ENCODE measurements around the gene ABI3BP.

Gene ABI3BP

DNA sequence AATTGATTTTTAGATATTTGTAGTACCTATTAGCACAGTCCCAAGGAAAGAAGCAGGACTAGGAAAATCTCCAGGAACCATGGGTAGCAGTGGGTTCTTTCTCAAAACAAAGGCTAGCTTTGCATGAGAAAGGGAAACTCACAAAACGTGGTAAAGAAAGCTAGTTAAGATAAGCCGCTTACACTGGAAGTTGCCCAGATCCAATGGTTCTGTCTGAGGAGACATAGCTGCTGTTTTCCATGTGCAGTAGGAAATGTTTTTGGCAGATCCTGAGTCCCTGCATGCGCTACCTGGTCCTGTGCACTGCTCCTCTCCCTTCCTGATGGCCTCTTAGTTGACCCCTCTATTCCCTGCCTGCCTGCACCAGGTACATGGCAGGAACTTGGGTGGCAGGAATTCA, 223.5 kb downstream of the ABI3BP start:
- DNase-seq (ENCODE audit: low spot score): no peak

GRCh38 chr3:100766069-100766468, 227.2 kb downstream of the ABI3BP start:
- DNase-seq (ENCODE audit: low spot score): no peak

- DNase-seq (ENCODE audit: low spot score): no peak
Observed at GRCh38 chr3:100765437-100765975, 227.7 kb downstream of the ABI3BP start.

DNA sequence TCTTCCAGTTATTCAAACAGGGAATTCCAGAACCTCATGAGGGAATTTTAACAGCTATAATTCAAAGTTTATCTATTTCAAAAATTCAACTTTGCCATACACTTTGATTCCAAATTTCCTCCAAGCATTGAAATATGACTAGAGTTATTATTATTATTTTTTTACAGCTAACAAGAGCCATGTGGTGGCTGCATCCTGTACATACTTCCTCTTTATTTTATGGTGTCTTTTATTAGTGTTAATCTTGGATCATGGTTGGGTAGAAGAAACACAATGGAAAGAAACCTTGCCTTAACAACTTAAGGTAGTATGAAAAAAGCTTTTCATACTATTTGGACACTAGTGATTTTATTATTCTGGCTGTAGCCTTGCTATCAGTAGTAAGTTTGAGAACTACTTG, 231.3 kb downstream of the ABI3BP start:
- DNase-seq (ENCODE audit: low spot score): no peak

DNA sequence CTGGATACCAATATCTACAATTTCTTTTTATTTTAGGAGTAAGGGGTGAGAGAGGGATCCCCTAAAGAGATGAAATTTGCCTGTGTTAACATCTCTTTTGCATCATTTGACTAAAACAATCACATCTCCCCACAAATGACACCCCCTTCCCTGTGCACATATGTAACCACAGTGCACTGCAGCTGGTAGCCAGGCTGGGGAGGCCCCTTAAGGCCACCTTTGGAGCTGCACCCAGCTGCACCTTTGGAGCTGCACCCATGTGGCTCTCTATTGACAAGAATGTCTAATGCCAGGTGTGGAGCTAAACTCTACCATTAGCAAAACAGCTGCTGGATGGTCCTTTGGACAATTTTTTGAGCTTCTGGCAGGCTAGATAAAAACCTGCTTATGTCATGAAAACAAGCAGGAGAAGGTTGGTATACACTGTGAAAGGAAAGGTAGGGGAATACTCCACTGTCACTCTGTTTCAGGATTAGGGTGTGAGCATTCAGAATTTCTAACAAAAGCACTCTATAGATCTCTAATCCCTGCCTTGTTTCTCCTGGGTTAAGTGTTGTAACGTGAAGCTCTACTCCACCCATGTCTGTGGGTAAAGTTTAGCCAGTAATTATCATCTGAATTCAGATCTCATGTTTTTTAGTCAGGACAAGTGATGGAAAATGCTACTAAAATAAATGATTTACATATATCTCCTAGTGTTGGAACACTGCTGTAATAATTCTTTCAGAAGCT, 231.8 kb downstream of the ABI3BP start:
- no peak for DNase-seq (ENCODE audit: low spot score)

DNA sequence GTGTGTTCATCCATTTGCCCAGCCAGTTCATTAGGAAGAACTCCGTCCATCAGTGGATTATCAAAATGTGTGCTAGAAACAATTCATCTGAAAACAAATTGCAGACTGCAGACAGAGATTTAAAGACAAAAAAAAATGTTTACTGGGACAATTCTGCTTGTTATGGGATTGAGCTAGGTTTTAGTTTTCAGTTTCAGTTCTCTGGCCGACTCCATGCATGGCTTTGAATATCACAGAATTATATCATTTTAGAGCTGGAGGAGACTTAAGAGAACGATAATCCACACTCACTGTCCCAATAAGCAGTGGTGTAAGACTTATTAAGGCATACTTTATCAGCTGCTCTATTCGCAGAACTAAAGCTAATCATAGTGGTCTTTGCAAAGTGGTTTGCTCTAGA, 232.8 kb downstream of the ABI3BP start:
- DNase-seq (ENCODE audit: low spot score): no peak

DNA sequence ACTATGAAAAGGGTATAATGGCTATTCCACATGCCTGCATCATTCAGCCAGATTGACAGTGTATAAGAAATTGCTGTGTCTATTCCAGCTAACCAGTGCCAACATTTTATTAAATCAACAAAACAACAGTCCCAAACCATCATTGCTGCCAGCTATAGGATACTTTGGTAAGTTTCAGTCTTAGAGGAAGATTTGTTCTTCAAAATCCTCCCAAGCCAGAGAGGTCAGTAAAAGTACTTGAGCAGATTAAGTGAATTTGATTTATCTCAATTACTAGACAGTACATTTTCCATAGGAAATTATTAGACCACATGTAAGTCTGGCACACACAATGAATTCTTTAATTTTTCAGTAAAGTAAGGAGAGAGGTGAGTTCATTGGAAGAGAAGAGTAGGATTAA, 233.3 kb downstream of the ABI3BP start:
- DNase-seq (ENCODE audit: low spot score): no peak

GRCh38 chr3:100759159-100759558, 234.1 kb downstream of the ABI3BP start:
- no peak for DNase-seq (ENCODE audit: low spot score)

- DNase-seq (ENCODE audit: low spot score): no peak
Observed at GRCh38 chr3:100756441-100756840, 236.8 kb downstream of the ABI3BP start.

DNA sequence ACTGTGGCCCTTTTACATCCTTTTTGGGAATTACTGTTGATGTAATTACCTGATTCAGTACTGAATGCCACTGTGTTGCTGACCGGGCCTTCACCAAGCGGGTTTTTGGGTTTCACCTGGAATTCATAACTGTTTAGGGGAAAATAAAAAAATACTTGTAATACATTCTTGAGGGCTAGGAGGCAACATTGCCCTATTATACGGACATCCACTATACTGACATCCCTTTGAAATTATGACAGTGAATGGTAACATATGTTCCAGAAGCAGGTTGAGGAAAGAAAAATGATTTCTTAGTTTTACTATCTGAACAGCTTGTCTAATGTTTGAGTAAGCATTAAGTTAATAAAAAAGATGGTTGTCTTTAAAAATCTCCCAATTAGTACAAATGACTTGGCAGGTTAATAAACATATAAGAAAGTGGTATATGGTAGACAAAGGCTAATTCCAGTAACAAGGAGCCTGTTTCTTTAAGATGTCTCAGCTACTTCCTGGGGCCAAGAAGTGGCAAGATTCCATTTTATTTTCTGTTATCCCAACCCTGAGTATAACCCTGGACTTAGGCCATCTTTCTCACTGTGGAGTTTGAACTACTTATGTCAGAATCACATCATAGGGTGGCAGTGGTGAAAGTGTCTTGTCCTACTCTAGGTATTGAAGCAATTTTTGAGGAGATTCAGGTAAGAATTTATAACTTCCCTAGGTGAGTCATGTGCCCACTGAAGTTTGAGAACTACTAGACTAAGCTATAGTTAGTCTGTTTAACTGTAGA, 238.5 kb downstream of the ABI3BP start:
- DNase-seq (ENCODE audit: low spot score): no peak

DNA sequence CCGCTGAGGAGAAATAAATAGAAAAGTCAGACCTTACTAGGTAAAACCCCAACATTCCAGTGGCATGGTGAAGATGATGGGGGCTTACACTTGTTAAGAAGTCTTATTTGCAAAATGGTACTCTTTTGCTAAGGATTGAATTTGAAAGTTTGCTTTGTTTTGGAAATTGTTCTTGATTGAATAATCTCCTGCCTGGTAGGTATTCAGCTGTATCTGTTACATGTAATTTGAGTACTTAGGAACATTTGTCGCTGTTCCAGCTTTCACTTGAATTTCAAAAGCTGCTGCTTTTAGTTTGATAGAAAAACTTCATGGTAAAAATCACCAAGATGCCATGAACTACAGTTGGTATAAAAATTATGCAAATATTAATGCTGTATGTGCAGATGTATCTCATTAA, 239.4 kb downstream of the ABI3BP start:
- no peak for DNase-seq (ENCODE audit: low spot score)

- no peak for DNase-seq (ENCODE audit: low spot score)
Observed at GRCh38 chr3:100748967-100749366, 244.3 kb downstream of the ABI3BP start.

GRCh38 chr3:100748220-100748619, 245.0 kb downstream of the ABI3BP start:
- DNase-seq (ENCODE audit: low spot score): no peak

GRCh38 chr3:100746092-100746491, 247.1 kb downstream of the ABI3BP start:
- no peak for DNase-seq (ENCODE audit: low spot score)

DNA sequence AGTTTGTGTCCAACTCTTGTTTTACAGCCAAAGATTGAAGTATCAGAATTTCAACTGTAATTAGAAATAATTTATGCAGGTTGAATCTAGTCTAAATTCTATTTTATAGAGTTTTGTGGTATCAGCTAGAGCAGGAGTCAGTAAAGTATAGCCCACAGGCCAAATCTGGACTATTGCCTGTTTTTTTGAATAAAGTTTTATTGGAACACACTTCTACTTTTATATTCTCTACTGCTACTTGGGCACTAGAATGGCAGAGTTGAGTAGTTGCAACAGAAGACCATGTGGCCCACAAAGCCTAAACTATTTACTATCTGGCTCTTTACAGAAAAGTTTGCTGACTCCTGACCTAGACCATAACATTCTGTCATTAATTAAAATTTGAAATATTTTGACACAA, 247.6 kb downstream of the ABI3BP start:
- DNase-seq (ENCODE audit: low spot score): no peak

DNA sequence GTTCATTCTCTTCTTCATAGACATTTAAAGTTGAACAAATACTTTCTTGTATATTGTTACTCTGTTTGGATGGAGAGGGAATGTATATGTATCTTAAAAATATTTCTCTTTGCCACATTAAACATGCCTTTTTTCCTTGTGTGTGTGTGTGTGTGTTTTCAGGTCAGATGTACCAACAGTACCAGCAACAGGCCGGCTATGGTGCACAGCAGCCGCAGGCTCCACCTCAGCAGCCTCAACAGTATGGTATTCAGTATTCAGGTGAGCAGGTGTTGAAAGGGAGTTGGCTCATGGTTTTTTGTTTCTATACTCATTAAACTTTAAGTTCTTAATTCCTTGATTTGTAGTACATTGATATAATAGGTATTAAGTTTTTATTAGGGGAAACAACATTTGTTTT, 248.6 kb downstream of the ABI3BP start:
- DNase-seq (ENCODE audit: low spot score): no peak

- DNase-seq (ENCODE audit: low spot score): no peak
Observed at GRCh38 chr3:100743535-100743934, 249.7 kb downstream of the ABI3BP start.

- no peak for DNase-seq (ENCODE audit: low spot score)
Observed at GRCh38 chr3:100740207-100740606, 253.0 kb downstream of the ABI3BP start.

DNA sequence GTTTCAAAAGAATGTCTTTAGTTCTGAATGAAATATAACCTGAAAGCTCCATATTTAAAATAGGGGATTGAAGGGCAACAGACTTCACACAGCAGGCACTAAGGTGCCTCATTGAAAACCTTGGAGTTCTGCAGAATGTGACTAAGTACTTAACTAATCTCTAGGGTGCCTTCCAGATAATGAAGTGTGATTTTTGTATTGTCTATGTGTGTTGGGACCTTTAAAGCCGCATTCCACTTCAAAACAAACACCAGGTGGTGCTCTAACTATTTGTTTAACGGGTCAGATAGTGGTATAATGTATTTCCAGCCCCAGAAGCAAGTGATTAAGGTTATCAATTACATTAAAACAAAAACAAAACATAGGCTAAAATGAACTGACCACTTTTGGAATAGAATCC, 255.9 kb downstream of the ABI3BP start:
- DNase-seq (ENCODE audit: low spot score): no peak

DNA sequence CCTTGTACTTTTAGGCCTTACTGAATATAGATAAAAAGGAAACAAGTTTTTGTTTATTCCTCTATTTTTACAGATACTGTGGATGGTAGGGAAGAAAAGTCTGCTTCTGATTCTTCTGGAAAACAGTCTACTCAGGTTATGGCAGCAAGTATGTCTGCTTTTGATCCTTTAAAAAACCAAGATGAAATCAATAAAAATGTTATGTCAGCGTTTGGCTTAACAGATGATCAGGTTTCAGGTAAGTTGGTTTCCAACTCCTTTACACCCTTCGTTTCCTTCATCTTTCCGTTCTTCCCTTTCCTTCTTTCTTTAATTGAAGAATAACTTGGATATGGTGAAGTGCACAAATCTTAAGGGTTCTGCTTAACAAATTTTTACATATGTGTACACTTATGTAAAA, 260.8 kb downstream of the ABI3BP start:
- no peak for DNase-seq (ENCODE audit: low spot score)

- no peak for DNase-seq (ENCODE audit: low spot score)
Observed at GRCh38 chr3:100730524-100730923, 262.7 kb downstream of the ABI3BP start.

DNA sequence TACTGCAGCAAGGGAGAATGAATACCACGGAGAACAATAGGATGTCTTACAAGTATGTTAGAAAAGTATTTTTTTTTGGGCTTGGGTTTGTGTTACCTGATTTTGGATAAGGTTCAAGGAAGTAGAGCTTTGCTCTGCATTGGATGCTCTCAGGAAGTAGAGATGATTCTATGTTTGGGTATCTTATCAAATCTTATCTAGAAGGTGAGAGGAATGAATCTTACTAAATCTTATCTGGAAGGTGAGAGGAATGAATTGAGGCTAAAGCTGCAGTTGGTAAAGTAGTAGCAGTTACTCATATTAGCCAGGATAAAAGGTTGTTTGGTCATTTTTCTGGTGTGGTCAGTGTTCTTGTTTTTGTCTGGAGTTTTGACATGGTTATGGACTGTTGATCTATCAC, 266.5 kb downstream of the ABI3BP start:
- DNase-seq (ENCODE audit: low spot score): no peak

DNA sequence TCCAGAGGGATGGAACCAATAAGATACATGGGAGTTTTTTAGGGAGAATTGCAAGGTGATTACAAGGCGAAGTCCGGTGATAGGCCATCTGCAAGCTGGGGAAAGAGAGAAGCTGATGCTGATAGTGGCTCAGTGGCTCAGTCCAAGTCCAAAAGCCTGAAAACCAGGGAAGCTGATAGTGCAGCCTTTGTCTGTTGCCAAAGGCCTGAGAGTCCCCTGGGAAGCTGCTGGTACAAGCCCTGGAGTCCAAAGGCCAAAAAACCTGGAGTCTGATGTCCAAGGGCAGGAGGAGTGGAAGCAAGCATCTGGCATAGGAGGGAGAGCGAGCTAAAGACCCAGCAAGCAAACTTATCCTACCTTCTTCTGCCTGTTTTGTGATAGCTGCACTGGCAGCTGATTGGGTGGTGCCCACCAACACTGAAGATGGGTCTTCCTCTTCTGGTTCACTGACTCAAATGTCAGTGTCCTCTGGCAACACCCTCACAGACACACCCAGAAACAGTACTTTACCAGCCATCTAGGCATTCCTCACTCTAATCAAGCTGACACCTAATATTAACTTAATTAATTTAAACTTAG, 267.2 kb downstream of the ABI3BP start:
- DNase-seq (ENCODE audit: low spot score): no peak
